Upper lobe of left lung (tissue), 4 donors: ENCODE data around the gene OPALIN.

Experiments
- CTCF ChIP-seq, 6 experiments: fragments of 450-650 bp in 4 of 6; fragments of 200-600 bp in 2 of 6; sonication (generic) in 2 of 6; IDR thresholded peaks; one replicate each; pipeline ENCODE4 v1.5.1; 2016 to 2019; ENCODE audit warnings: antibody characterized with exemption in 6 of 6
- EP300 ChIP-seq, 4 donors: sonication (generic); formaldehyde crosslinking; IDR thresholded peaks; one replicate each; pipeline ENCODE4 v1.5.1; 2017; ENCODE audit warnings: antibody characterized with exemption in 4 of 4, control low read depth in 2 of 4
- POLR2A ChIP-seq, 4 donors: fragments of 450-650 bp; IDR thresholded peaks; one replicate each; pipeline ENCODE4 v1.5.1; 2016 to 2017; ENCODE audit warnings: antibody characterized with exemption in 4 of 4, mild to moderate bottlenecking in 2 of 4
- POLR2AphosphoS5 ChIP-seq, 2 donors: sonication (generic); formaldehyde crosslinking; IDR thresholded peaks; one replicate each; pipeline ENCODE4 v1.5.1; 2017; ENCODE audit warnings: antibody characterized with exemption in 2 of 2

- no peak for TF ChIP-seq CTCF (IDR thresholded peaks at IDR 0.05)
- no peak for TF ChIP-seq POLR2A (IDR thresholded peaks at IDR 0.05)
- no peak for TF ChIP-seq EP300 (IDR thresholded peaks at IDR 0.05)
- TF ChIP-seq POLR2AphosphoS5 (IDR thresholded peaks at IDR 0.05): no peak
Measured at GRCh38 chr10:96333101-96333500, 25.7 kb downstream of the OPALIN start.
